GM19463 (cell line): ENCODE measurements around the gene CTBP1.

ENCODE experiments used
- ATAC-seq: cut with Tn5 transposase; IDR thresholded peaks from one replicate; pipeline ENCODE4 v1.9.1; 2021; ENCODE audit warnings: mild to moderate bottlenecking, moderate library complexity; ENCODE audit not compliant: unreplicated experiment

CTBP1 gene

DNA sequence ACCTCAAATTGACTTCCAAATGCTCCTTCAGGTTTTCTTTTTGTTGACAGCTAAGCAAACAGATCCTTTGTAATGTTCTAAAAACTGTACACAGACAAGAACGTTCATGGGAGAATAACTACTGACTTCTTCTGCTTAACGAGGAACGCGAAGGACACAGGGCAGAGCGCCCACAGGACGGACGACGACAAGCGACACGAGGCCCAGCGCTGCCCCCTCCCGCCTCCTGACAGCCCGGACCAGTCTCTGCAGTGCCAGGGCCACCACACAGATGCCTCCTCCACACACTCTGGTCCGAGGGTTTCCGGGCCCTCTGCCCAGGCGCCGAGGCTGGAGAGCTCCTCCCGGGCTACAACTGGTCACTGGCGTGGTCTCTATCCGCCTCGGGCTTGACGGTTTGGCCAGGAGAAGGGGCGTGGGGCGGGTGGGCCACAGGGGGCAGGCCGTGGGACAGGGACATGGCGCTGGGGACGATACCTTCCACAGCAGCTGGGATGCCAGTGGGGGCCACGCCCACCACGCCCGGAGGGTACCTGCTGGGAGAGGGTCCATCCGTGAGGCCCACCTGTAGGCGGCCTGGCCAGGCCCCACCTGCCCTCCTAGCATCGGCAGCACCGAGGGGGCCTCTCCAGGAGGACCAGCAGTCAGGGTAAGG lies 36.9 kb downstream of the CTBP1 start:
- no peak for ATAC-seq

DNA sequence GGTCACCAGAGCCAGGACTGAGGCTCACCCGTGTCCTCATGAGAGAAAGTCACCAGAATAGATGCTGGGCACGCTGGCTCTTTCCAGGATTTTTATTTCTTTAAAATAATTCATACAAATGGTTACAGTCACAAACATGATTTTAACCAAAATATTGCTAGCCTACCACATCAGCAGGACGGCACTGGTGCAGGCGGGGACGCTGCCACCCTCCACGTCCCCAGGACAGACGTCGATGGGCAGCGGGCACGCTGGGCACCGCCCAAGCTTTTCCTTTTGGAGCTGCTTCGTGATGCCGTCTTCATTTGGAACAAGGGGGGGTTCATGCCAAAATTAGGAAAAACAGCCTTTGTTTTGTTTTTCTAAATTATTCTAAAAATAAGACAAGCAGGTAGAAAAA lies 37.6 kb downstream of the CTBP1 start:
- no peak for ATAC-seq

DNA sequence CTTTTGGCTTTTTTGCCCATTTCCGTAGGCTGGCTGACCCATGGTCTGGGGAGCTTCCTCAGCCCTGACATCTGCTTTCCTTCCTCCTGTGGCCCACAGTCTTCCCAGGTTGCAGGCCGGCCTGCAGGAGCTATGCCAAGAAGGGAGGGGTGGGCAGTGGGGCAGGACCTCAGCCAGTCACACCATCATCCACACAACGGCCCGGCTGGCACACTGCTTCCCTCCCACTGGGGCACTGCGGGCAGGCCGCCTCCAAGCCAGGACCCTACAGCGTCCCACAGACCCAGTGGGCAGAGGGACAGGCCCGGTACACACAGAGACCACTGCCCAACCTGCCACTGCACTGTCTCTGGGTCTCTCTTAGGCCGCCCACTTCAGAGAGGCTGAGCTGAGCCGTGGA lies 38.0 kb downstream of the CTBP1 start:
- no peak for ATAC-seq

DNA sequence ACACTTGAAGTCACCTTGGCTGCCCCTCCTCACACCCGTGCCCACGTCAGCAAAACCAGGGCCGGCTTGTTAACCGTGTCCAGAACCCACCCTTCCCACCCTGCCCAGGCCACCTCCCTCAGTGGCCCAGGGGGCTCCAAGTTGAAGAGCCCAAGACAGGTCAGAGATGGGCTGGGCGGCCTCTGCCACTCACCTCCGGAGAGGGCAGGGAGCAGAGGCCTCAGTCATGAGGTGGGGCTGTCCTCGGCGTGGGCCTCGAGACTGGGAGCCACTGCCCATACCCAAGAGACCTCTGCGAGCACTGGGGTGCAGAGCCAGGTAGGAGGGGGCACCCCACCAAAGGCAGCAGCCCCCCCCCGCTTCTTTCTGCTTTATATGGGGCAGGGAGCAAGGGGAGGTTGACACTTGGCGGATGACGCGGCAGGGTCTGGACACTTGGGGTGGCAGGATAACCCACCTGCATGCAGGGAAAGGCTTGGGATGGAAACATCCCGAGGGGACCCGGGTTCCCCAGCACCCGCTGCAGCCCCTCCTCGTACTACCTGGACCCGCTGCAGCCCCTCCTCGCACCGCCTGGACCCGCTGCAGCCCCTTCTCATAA lies 38.6 kb downstream of the CTBP1 start:
- no peak for ATAC-seq

DNA sequence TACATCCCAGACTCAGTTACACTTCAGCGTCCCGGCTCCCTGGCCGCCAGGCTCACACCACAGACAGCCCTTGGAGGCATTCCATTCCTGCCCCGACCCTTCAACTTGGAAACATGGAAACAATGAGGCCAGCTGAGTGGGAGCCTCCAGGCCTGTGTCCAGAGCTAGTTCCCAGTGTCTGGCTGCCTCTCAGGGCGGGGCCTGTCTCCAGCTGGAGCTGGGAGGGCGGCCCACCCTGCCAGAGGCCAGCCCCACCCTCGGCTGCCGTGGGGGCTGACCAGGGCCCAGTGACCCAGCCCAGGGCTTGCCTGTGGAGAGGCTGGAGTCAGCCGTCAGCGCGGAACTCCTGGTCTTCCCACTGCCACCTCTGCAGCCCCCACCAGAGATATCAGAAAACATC lies 39.1 kb downstream of the CTBP1 start:
- no peak for ATAC-seq

DNA sequence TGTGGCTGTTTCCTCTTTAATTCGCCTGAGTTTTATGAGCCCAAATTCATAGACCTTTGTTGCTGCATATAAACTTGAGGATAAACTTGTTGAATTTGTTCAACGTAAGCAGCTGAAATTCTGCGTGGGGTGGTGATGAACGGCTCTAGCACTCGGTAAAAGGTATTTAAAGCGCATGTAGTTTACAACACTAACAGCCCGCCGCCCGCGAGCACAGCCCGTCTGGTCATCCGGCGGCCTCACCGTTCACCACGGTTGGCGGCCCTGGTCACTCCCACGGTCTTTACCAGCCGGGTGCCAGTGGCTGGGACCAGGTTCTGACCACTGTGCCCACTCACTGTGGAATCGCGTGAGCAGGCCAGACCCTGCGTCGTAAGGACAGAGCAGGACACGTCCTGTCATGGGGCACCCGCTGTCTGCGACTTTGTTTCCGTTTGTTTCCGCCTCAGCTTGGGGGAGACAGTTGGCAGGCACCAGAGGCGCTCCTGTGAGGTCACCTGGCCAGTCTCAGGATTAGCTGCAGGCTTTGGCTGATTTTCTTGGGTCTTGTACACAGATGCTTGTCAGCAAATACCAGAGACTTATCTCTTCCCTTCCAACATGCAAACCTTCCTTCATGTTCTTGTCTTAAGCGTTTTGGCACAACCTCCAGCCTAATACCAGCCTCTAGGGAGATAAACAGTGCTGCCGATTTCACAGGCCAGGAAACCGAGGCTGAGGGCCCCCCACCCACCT lies 39.8 kb downstream of the CTBP1 start:
- no peak for ATAC-seq

DNA sequence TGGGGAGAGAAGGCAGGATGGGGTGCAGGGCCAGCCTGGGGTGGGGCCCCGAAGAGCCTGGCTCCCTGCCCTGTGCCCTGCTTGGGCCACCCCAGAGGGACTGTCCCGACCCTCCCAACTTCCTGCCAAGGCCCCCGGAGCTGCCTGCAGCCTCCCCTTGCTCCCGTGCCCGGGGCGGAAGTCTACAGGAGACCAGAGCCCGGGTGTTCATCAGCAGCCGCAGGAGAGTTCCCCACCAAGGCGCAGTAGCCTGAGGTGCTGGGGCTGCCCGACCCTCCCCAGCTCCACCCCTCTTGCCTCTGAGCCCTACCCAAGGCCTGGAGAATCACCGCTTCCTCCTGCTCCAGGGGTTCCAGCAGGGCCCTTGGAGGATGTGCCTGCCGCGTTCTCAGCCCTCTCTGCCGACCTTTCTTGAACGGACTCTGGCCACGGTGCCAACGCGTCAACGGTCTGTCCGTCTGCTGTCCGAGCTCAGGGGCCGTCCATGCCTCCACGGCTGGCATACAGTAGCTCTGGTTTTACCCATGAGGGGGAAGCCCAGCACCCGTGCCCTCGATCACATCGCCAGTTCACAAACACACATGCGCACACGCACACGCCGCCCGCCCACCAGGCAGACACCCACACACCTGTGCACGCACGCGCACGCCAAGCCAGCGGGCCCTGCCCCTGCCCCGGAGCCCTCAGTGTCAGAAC lies 40.5 kb downstream of the CTBP1 start:
- no peak for ATAC-seq

DNA sequence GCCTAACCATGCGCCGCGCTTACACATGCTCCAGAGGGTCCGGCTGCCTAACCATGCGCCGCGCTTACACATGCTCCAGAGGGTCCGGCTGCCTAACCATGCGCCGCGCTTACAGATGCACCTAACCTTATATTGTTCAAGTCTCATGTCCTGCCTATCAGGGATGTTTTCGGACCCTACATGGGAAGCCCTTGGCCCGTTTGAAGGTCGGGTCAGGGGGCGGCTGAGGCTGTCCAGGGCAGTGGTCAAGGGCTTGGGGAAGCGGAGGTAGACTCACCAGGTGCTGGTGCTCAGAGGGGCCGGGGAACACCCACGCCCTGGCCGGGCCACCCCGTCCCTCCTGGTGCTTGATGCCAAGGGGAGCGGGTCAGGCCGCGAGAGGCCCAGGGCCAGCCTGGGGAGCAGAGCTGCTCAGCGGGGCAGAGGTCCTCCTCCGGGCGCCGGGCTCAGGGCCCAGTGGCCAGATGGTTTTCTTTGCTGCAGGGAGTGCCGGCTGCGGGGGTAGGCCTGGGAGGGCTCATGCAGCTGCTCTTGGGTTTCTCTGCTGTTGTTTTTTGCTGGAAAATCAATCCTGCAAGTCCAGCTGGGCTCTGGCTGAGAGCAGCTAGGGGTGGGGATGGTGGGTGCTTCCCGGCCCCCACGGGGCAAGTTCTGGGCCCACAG lies 41.2 kb downstream of the CTBP1 start:
- ATAC-seq, result no peak

DNA sequence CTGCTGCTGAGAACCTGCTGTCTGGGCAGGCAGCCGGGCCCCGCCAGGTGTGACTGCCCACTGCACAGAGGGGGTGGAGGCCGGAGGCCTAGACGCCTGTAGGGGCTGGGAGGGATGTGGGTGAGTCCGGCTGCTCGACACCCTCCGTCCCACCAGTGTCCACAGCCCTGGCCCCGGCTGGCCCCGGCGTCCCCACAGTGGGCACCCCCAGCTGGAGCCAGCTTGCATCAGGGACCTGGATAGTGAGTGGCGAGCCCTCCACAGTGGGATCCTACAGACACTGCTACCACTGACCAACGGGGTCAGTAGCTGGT lies 41.8 kb downstream of the CTBP1 start:
- ATAC-seq, result no peak

DNA sequence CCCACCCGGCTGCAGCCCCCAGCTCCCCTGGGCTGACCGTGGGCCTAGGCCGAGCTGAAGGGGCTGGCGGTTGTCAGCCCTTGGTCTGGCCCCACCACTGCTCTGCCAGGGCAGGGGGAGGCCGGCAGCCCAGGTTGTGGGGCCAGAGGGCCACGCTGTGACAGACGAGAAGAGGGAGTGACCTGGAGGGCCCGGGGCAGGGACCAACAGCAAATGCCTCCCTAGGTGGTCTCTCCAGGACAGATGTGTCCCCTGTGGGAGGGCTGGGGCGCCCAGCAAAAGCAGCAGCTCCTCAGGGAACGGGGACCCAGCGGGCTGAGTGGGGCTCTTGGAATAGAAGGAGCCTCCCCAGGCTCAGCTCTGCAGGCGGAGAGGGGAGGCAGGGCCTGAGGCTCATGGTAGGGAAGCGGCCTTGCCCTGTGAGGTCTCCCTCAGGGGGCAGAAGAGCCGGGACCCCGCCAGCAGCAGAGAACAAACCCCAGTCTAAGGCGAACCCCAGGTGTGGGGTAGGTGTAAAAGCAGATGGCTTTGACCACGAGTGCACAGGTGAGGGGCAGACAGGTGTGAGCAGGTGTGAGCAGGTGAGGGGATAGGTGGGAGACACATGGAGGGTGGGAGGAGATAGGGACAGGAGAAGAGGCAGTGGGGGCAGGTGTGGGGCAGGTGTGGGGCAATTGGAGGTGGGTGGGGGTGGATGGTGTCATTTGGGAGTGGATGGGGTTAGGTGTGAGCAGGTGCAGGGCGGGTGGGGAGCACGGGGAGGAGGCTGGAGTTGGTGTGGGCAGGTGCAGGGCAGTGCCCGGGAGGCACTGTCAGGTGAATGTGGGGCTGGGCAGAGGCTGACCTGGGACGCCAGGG lies 42.4 kb downstream of the CTBP1 start:
- ATAC-seq, result no peak

DNA sequence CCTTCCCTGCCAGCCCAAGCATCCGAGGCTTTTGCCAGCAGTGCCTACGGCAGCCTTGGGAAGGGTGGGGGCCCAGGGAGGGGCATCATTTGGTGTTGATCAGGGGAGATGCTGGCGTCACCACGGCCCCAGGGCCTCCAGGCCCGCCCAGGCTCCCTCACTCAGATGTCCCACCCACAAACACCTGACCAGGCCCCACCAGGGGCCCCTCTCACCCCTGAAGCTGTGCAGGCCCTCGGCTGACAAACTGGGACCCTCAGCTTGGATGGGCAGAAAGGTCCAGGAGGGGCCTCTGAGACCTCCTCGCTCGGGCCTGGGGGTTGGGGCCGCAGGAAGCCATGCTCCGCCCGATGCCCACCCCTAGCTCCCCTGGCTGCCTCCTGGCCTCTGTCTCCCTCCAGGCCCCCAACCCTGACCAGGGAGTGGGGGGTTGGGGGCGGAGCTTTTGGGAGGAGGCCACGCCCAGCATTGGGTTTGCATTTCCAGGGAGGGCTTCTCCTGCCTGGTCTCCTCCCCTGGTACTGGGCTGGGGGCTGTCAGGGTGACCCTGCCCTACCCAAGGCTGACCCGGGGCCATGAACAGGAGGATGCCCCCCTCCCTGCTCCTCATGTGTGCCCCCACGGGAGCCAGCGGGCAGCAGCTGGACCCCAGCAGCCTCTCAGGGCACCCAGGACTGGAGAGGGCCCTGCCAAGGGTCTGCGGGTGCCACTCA lies 43.2 kb downstream of the CTBP1 start:
- no peak for ATAC-seq

DNA sequence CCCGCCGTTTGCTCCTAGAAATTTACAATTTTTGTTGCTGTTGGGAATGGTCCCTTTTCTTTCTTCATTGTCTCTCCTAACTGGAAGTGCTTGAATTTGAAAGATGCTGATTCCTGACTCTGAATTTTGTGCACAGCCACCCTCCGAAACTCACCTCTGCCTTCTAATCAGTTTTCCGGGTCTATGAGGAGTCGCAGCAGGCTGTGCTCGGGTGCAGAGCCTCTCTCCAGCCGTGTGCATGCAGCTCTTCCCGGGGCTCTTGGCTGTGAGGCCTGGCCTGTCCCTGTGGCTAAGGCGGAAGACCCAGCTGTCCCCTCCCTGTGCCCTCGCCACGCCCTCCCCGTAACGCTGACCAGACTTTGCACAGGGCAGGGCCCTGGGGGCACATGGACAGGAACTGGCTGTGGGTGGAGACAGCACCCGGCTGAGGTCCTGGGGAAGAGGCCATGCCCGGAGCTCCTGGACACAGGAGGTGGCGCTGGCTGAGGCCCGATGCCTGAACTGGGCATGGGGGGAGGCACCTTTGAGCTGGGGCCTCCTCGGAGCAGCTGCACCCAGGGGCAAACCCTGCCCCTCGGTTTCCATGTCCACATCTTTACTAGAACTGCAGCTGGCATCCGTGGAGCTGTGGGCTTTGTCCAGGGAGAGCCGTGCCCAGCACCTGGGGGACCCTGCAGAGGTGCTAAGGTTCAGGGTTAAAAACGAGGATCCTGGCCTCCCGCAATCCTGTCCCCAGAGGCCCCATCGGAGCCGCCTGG lies 43.9 kb downstream of the CTBP1 start:
- no peak for ATAC-seq

DNA sequence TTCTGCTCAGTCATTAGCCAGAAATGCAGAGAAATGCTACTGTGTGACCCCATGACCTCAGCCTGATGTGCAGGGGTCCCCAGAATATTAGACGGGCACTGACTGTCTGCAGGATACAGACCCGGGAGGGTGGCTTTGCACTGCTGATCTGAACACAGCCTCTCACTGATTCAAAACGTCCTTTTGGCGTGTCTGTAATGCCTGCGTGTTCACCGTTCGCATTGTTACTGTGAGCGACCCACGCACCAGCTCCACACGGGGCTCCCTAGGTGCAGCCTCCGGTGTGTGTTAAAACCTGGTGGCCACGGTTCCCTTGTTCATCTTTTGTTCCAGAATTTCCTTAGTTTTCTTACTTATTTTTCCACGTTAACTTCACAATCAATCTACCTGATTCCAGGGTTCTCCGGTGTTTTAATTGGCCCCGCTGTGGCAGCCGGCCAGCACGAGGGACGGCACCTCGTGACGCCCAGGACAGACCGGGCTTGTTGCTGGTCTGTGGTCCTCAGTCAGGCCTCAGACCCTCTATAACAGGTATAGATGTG lies 44.6 kb downstream of the CTBP1 start:
- no peak for ATAC-seq

DNA sequence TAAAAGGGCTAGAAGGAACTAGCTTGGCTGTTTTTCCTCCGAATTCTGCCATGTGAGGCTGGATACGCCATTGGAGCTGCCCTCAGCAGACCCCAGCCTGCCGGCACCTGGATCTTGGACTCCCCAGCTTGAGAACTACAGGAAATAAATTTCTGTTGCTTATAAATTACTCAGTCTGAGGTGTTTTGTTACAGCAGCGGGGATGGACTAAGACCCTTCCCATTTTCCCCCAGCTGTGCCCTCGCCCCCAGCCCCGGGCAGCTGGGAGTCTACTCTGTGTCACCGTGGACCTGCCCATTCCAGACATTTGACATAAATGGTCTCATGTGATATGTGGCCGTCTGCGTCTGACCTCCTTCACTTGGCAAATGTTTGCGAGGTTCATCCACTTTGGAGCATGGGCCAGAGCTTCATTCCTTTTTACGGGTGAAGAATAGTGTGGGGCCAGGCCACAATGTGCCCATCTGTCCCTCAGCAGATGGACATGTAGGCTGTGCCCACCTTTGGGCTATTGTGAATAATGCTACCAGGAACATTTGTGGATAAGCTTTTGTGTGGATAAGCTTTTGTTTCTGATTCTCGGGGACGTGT lies 45.8 kb downstream of the CTBP1 start:
- ATAC-seq, result no peak

DNA sequence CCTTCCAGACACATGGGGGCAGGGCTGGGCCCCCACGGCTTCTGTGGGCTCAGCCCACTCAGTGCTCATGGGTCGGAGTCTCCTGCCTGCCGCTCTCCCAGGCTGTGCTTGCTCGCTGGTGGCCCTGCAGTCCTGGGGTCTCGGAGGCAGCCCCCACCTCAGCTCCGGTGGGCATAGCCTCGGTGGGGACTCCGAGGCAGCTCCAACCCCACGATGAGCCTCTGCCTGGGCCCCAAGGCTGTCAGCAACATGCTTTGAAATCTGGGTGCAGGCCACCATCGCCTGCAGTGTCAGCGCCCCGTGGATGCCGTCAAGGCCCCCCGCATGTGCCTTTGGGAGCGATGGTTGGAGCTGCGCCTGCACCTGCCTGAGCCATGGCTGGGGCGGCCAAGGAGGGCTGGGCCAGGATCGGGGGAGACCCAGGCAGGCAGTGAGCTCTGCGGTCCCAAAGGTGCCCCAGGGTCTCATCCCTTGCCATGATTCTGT lies 46.4 kb downstream of the CTBP1 start:
- ATAC-seq, result no peak

DNA sequence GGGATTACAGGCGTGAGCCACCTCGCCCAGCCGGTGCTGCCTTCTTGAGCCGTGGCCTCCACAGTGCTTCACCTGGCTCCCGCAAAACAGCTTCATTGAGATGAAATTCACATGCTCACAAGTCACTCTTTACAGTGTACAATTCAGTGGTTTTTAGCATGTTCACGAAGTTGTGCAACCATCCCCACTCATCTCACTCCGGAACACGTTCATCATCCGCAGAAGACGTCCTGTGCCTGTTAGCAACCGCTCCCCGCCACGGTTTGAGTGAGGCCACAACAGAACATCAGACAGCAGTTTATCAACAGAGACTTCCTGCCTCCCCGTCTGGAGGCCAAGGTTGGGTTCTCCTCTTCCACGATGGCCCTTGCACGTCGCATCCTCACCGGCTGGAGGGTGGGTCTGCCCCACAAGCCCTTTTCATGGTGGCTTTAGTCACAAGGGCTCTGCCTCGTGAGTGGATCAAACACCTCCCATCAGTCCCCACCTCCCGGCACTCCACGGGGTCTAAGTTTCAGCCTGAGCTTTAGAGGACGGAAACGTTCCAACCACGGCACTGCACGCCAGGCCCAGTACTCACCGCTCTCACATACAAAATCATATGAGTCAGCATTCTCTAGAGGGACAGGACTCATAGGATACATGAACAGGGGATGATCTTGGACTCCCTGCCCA lies 46.9 kb downstream of the CTBP1 start:
- ATAC-seq, result no peak

DNA sequence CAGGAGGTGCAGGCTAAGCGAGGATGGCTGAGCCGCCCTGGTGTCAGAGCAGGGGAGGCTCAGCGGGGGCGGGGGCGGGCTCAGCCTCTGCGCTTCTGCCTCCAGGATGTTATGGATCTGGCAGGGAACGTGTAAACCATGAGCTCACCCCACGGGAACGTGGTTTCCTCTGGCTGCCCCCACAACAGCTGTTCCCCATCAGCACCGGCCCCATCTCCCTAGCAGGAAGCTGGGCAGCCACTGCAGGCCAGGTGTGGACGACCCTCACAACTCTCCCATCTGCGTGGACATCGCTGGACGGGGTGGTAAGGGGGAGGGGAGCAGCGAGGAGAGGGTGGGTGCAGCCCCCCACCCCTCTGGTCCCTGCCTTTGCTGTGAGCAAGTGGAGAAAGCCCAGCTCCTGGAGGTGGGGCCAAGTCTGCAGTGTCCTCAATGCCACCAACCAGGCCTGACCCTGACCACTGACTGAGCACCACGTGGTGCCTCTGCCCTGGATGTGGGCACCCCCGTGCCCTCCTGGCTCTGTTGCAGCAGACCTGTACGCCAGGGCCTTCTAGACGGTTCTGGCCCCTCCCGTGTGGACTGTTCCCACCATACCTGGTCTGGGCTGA lies 48.4 kb downstream of the CTBP1 start:
- ATAC-seq, result no peak
